Measurements from ENCODE around the gene TRAPPC10.
"Not testable (repeated sequence)": the region's sequence is repeated elsewhere in the genome, so short reads cannot be mapped to it uniquely, and the experiment has no call there.

The TRAPPC10 gene

GRCh38 chr21:44072111-44072510, 60.0 kb downstream of the TRAPPC10 start:
- no peak for DNase-seq

GRCh38 chr21:44074315-44074958, 62.3 kb downstream of the TRAPPC10 start:
- DNase-seq = no peak

DNA sequence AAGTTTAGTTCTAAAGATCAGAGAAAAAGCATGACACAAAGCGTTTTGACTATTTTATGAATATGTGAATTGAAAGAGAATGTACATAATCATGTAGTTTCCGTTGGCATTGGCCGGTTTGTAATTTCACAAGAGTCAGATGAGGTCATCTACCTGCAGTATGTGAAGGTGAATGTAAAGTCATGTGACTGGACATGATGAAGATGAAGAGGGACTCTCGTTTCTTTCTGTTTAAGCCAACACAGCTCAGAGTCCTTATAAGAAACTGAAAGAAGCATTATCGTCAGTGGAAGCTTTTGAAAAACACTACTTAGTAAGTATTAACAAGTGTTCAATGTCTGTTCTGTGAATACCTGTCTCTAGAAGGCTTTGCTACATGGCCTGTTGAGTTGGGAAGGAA, 64.2 kb downstream of the TRAPPC10 start:
- no peak for DNase-seq

DNA sequence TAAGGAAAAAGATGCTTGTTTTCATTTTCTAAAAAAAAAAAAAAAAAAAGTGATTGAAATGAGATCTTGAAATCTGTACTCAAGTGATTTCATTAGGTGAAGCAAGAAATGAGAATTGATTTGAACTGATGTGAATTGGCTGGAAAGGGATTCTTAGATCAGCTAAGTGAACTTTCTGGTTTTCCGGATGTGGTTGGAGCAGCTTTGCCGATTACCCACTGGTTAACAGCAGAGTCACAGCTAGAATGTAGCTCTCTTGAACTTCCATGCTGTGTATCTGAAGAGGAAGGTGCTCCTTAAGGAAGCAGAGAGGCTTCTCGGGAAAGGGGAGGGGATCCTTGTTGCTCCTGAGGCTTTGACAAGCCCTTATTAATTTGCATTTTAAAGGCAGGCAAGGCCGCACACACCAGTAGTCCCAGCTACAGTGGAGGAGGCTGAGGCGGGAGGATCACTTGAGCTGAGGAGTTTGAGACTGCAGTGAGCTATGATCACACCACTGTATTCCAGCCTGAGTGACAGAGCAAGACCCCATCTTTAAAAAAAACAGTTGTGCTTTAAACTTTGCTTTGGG, 66.4 kb downstream of the TRAPPC10 start:
- DNase-seq = no peak

DNA sequence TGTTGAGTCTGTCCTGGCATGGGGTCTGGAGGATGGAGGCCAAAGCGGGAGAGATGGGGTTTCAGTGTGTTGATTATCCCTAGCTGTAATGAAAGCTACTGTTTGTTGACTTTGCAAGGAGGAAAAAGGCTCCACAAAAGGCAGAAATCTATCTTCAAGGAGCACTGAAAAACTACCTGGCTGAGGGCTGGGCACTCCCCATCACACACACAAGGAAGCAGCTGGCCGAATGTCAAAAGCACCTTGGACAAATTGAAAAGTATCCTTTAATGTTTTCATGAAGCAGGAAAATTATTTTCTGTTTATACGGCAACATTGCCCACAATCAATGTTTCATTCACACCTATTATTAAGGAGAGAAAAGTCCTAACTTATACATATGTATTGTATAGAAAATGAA, 67.3 kb downstream of the TRAPPC10 start:
- DNase-seq = no peak

DNA sequence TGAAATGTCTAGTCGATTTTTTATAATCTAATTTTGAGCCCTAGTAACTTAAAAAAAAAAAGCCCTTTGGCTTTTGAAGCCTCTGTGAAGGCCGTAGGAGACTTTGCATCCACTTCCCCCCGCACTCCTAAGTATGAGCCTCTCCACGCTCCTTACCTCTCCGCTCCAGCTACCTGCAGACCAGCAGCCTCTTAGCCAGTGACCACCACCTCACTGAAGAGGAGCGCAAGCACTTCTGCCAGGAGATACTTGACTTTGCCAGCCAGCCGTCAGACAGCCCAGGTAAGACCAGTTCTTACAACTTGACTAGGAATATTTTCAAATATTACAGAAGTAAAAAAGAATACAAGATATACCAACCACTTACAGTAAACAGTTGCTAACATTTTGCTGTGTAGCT, 67.7 kb downstream of the TRAPPC10 start:
- no peak for DNase-seq

GRCh38 chr21:44082648-44083440, 70.7 kb downstream of the TRAPPC10 start:
- DNase-seq = no peak

DNA sequence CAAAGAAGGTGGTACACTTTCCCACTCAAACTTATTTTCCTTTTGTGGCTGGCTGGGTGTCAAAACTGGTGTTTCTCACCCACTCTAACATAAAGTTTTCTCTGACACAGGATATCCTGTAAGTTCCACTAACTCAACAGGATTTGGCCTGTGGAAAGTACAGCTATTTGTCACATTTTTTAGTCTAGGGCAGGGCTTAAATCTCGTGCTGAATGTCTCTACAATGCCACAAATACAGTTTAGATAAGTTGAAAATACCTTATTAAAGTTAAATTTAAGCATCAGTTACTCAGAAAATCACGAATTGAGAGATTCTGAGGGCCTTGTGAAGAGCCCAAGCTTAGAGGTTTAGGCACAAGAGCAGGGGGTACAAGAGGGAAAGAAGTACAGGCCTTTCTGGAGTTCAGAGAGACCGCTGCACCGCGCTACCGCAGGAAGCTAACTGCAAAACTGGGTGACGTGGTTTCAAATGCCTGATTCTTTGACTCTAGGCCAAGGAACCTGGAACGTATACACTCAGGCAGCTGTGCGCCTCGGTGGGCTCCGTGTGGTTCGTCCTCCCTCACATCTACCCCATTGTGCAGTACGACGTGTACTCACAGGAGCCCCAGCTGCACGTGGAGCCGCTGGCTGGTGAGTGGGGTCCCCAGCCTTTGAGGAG, 71.7 kb downstream of the TRAPPC10 start:
- DNase-seq = no peak

GRCh38 chr21:44084496-44085241, 72.6 kb downstream of the TRAPPC10 start:
- no peak for DNase-seq

GRCh38 chr21:44085491-44086321, 73.6 kb downstream of the TRAPPC10 start:
- no peak for DNase-seq

- no peak for DNase-seq
Observed at GRCh38 chr21:44086636-44087425, 74.7 kb downstream of the TRAPPC10 start.

- DNase-seq = no peak
Observed at GRCh38 chr21:44087426-44088400, 75.6 kb downstream of the TRAPPC10 start.

GRCh38 chr21:44088401-44088780, 76.3 kb downstream of the TRAPPC10 start:
- DNase-seq = no peak

DNA sequence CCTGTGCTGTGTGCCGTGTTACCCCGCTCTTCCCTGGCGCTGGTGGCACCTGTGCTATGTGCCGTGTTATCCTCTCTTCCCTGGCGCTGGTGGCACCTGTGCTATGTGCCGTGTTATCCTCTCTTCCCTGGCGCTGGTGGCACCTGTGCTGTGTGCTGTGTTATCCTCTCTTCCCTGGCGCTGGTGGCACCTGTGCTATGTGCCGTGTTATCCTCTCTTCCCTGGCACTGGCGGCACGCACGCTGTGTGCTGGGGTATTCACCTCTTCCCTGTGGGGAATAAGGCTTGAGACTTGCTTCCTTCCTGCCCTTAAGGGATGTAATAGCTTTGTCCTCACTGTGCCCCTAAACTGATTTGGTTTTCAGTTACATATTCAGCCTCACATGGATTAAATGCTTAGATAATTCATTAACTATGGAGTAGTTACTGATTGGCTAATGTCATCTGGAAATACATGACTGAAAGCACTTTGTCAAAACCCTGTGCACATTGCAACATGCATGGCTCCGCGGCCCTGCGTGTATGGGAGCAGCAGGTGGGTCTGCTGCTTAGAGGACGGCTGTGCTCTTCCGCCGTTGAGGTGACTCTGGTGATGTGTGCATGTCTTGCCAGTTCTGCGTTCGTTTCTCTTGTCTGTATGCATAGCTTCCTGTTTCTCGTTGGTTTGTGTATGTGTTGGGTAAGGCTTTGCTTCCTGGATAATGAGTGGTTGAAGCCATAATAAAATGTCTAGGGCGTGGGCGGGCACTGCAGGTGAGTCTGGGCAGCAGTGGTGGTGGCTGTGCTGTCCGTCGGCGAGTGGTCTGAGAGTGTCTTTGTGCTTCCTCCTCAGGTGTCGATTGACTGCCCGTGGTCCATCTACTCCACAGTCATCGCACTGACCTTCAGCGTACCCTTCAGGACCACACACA, 77.1 kb downstream of the TRAPPC10 start:
- no peak for DNase-seq

DNA sequence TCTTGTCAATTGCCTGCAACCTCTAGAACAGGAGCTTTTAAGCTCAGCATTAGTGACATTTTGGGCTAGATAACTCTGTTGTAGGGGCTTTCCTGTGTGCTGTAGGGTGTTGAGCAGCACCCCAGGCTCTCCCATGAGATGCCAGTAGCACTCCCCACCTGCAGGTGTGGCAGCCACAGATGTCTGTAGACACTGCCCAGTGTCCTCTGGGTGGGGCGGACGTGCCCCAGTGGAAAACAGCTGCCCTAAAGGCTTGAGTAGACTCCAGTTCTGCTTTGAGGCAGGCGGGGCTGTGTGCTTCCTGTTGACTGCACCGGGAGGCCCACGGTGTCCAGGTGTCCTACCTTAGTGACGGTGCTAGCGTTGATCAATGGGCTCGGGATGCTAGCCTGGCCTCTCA, 78.2 kb downstream of the TRAPPC10 start:
- DNase-seq = no peak

DNA sequence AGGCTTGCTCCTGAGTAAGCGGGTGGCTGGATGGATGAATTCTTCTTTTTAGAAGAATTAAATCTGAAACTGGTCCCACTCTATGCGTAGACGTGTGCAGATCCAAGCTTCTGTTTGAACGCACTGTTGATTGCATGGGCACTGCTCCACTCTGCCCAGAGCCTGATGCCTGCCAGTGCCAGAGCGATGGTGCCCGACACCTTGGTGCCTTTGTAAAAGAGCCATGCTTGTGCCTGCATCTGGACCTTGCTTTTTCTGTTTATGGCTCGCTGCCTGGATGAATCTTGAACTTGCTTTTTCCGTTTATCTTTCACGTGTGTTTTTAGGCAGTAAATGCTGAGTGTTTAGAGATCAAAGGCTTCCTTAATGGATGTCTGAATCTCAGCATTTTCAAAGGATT, 80.1 kb downstream of the TRAPPC10 start:
- no peak for DNase-seq

- no peak for DNase-seq
Observed at GRCh38 chr21:44093761-44094160, 81.7 kb downstream of the TRAPPC10 start.

GRCh38 chr21:44094832-44095231, 82.7 kb downstream of the TRAPPC10 start:
- DNase-seq = no peak

GRCh38 chr21:44098507-44098906, 86.4 kb downstream of the TRAPPC10 start:
- not testable (repeated sequence) for DNase-seq

All from NCI-H526 (cell line).